Gastrocnemius medialis (tissue), 4 donors: Measurements from ENCODE around the gene AMBRA1. TPM values are rescaled to one million over a fixed set of nuclear protein-coding genes. Genes with fewer than 3 reads are reported as not detected.

Experiments used
- ATAC-seq, 2 donors: fragments of 150-250 bp; one replicate each; pipeline ENCODE4 v1.9.1; 2016
- DNase-seq, 2 donors: peaks; one replicate each; pipeline ENCODE4 v3.0.0-alpha.2; 2019
- H3K27ac ChIP-seq, 4 donors: fragments of 200-600 bp; sonication (generic); 1 replicate in 1 of 4; 2 replicates in 3 of 4; pipeline ENCODE4 v1.5.1; 2016 to 2018; ENCODE audit warnings: mild to moderate bottlenecking in 2 of 4, moderate library complexity in 1 of 4
- H3K27me3 ChIP-seq, 3 donors: fragments of 200-600 bp; sonication (generic) in 2 of 3; 1 replicate in 1 of 3; 2 replicates in 2 of 3; pipeline versions ENCODE4 v1.5.1 to v1.6.0; 2016 to 2019; ENCODE audit warnings: mild to moderate bottlenecking in 1 of 3, moderate library complexity in 1 of 3
- H3K36me3 ChIP-seq, 2 donors: fragments of 200-600 bp; sonication (generic) in 1 of 2; one replicate each; pipeline ENCODE4 v1.5.1; 2017 to 2018
- H3K4me1 ChIP-seq, 2 donors: fragments of 200-600 bp; sonication (generic) in 1 of 2; one replicate each; pipeline ENCODE4 v1.5.1; 2016 to 2017; ENCODE audit warnings: mild to moderate bottlenecking in 2 of 2
- H3K4me3 ChIP-seq, 4 donors: fragments of 200-600 bp; sonication (generic) in 3 of 4; 1 replicate in 1 of 4; 2 replicates in 3 of 4; pipeline ENCODE4 v1.5.1; 2016 to 2019; ENCODE audit warnings: mild to moderate bottlenecking in 2 of 4
- H3K9me3 ChIP-seq, 3 donors: fragments of 200-600 bp; sonication (generic) in 2 of 3; 1 replicate in 1 of 3; 2 replicates in 2 of 3; pipeline ENCODE4 v1.5.1; 2016 to 2019
- CTCF ChIP-seq, 5 experiments: fragments of 450-650 bp in 3 of 5; fragments of 200-600 bp in 2 of 5; sonication (generic) in 2 of 5; IDR thresholded peaks in 4 of 5; conservative IDR thresholded peaks in 1 of 5; 1 replicate in 4 of 5; 2 replicates in 1 of 5; pipeline ENCODE4 v1.5.1; 2016 to 2019; ENCODE audit warnings: antibody characterized with exemption in 5 of 5, mild to moderate bottlenecking in 3 of 5, moderate library complexity in 3 of 5
- POLR2A ChIP-seq, 2 donors: fragments of 450-650 bp; IDR thresholded peaks; one replicate each; pipeline ENCODE4 v1.6.1; 2017; ENCODE audit warnings: antibody characterized with exemption in 2 of 2, mild to moderate bottlenecking in 2 of 2, moderate library complexity in 2 of 2
- in situ Hi-C, 4 donors: fragments of 200-750 bp; cut with MboI; loops; one replicate each; pipeline versions ENCODE4 v1.15.0 to v1.8.0; 2017; ENCODE audit warnings: low sequenced_read_pairs in 4 of 4
- intact Hi-C: fragments of 100-400 bp; cut with DNase I; formaldehyde crosslinking; loops from one replicate; pipeline ENCODE4 v1.15.1; 2023; ENCODE audit warnings: low total_unique reads
- total RNA-seq, 4 donors: library from RNA; depleted of rRNA; stranded (reverse); fragments of >200 nt; gene quantifications; one replicate each; pipeline versions ENCODE4 v1.1.0 to v1.2.3, GENCODE V29; 2016

AMBRA1 gene
- total RNA-seq, 4 donors from 2014 or later = 17.3 to 24.3 (median 20.7) TPM

GRCh38 chr11:46389450-46390330 is 204.1 kb downstream of the AMBRA1 start:
- peak; percentile 28 to 36 for ATAC-seq
- Histone ChIP-seq H3K9me3 (no peaks in the 10 kb centered on the region), H3K27me3 (peaks cover 35 to 39% (median 37%) of the 10 kb centered on the region in 3 donors), H3K4me1 (peaks cover 19 to 23% of the 10 kb centered on the region in 2 donors), H3K36me3 (no peaks in the 10 kb centered on the region), H3K27ac (no peak overlapping the region), H3K4me3 (peak overlapping the region; percentile 27 to 69 (median 48))
- TF ChIP-seq POLR2A (IDR thresholded peaks at IDR 0.05) (no peak), CTCF (IDR thresholded peaks at IDR 0.05 in 4 of 5, conservative IDR thresholded peaks at IDR 0.05 in 1 of 5) (peak; percentile 54 to 95 (median 84))
- intact Hi-C loops (loop anchor here (1.0 kb wide), 2 partner anchors 140 to 148 kb away; no protein-coding TSS in a partner anchor), in situ Hi-C loops (loop anchor here in 2 of 4 donors (10.0 kb wide), 2 partner anchors 145 to 155 kb away; no protein-coding TSS in a partner anchor)
- DNase-seq = peak in 1 of 2 donors; percentile 41

DNA sequence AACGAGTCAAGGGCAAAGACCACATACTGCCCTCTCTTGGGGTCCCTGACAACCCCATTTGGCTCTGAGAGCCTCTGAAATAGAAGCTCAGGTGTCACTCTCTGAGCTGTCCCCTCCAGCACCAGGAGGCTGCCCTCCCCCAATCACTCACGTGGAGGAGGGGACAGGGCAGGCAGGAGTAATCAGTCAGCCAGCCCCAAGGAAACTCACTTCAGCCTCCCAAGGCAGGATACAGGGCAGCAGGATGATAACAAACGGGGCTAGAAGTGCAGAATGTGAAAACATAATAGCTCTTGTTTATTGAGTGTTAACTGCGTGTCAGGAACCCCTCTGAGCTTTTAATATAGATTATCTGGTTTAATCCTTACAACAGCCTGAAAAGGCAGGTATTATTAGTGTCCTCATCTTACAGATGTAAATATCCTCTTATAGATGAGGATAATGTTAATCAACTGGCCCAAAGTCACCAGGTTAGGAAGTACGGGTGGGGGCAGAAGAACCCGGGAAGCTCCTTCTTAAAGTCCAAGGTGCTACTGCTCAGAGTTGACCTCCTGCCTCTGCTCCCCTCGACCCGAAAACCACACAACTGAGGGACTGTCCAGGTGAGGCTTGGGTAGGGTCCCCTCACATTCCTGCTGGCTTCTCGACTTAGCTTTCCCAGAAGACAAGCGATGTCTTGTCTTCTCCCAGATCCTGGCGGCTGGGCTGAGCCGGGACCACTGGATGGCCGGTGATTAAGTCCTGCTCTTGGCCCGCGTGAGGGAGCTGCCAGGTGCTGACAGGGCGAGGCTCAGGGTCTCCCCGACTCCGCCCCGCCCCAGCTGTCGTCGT is 205.0 kb downstream of the AMBRA1 start:
- ATAC-seq (no peak), DNase-seq (no peak)
- H3K27me3 ChIP-seq = peaks cover 35 to 39% (median 37%) of the 10 kb centered on the region in 3 donors
- peaks cover 19 to 23% of the 10 kb centered on the region in 2 donors for H3K4me1 ChIP-seq
- H3K9me3 ChIP-seq = no peaks in the 10 kb centered on the region
- no peak for TF ChIP-seq CTCF (IDR thresholded peaks at IDR 0.05 in 4 of 5, conservative IDR thresholded peaks at IDR 0.05 in 1 of 5)
- TF ChIP-seq POLR2A (IDR thresholded peaks at IDR 0.05) = no peak
- intact Hi-C loops (loop anchor here (1.0 kb wide), 2 partner anchors 140 to 148 kb away; no protein-coding TSS in a partner anchor), in situ Hi-C loops (no loop called here)
- H3K4me3 ChIP-seq = peak overlapping the region in 2 of 4 donors; percentile 27 to 54
- H3K27ac ChIP-seq = no peak overlapping the region
- H3K36me3 ChIP-seq = no peaks in the 10 kb centered on the region

DNA sequence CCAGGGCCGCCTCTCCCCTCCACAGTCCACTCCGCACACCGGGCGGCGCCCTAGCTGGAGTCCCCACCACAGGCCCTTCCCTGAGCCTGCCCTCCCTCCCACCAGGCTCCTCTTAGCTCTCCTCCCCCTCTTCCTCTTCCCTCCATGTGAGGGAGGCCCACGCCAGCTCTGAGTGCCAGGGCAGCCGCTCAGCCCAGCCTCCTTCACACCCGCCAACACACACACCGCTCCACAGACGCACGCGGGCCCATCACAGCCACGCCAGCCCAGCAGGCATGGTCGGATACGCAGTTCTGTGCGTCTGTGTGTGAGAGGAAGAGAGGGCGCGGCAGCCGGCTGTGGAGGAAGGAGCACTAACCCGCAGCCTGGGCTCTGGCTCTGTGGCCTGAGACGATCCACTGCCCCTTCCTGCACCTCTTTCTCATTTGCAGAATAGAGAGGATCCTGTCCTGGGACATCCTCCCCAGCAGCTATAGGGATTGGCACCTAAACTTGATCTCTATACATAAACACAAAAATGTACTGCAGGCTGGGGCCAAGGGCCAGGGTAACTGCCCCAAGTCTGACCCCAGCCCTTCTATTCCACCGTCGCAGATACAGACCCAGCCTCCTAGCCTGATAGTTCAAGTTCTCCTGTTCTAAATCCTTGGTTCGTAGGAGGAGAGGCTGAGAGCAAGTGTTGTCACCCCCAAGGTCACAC is 205.8 kb downstream of the AMBRA1 start:
- in situ Hi-C loops (no loop called here), intact Hi-C loops (no loop called here)
- ATAC-seq (no peak), DNase-seq (no peak)
- Histone ChIP-seq H3K9me3 (no peaks in the 10 kb centered on the region), H3K36me3 (no peaks in the 10 kb centered on the region), H3K27ac (no peak overlapping the region), H3K27me3 (peaks cover 35 to 39% (median 37%) of the 10 kb centered on the region in 3 donors), H3K4me1 (peaks cover 19 to 23% of the 10 kb centered on the region in 2 donors), H3K4me3 (no peak overlapping the region)
- TF ChIP-seq POLR2A (IDR thresholded peaks at IDR 0.05) (no peak), CTCF (IDR thresholded peaks at IDR 0.05 in 4 of 5, conservative IDR thresholded peaks at IDR 0.05 in 1 of 5) (no peak)

DNA sequence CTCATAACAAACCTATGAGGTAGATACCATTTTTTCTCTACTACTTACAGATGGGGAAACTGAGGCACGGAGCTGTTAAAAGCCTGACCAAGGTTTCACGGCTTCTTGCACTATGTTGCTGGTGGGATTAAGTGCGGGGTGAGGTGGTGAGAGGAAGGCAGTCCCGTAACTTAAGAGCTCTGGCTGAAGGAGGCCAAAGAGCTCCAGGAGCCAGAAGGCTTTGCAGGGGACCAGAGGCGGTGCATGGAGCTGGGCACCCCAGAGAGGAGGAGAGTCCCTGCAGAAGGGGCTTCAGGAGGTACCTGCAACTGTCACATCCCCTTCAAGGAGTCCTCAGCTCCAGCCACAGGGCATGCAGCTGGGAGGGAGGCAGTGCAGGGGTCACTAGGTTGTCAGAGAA is 206.4 kb downstream of the AMBRA1 start:
- Histone ChIP-seq H3K27me3 (peaks cover 35 to 44% (median 37%) of the 10 kb centered on the region in 3 donors), H3K4me1 (peaks cover 14 to 20% of the 10 kb centered on the region in 2 donors), H3K4me3 (no peak overlapping the region), H3K36me3 (no peaks in the 10 kb centered on the region), H3K9me3 (no peaks in the 10 kb centered on the region), H3K27ac (no peak overlapping the region)
- in situ Hi-C loops (no loop called here), intact Hi-C loops (no loop called here)
- TF ChIP-seq POLR2A (IDR thresholded peaks at IDR 0.05) = no peak
- TF ChIP-seq CTCF (IDR thresholded peaks at IDR 0.05 in 4 of 5, conservative IDR thresholded peaks at IDR 0.05 in 1 of 5) = no peak
- ATAC-seq (no peak), DNase-seq (no peak)
